DOHH2 (cell line): ENCODE measurements around the gene PDE4A.

Source experiments
- CTCF ChIP-seq: fragments of 200-600 bp; sonication (generic); IDR thresholded peaks from one replicate; pipeline ENCODE4 v1.5.1; 2014; ENCODE audit warnings: antibody characterized with exemption, mild to moderate bottlenecking, low read depth, low read length; ENCODE audit not compliant: poor library complexity, severe bottlenecking
- EZH2phosphoT487 ChIP-seq: fragments of 200-600 bp; sonication (generic); IDR thresholded peaks from 2 replicates; pipeline ENCODE4 v1.6.1; 2017; ENCODE audit warnings: borderline replicate concordance, mild to moderate bottlenecking, antibody characterized with exemption, low read length, moderate library complexity, mixed read lengths

- TF ChIP-seq EZH2phosphoT487 (no peak), CTCF (no peak)
Observed at GRCh38 chr19:10518444-10519361, 98.4 kb downstream of the PDE4A start.
